ENCODE data around the gene GID8.
A peak's percentile ranks its signal among the peaks of the same experiment; 100 is the strongest.

Gene GID8

GRCh38 chr20:62945771-62946339, 7.9 kb downstream of the GID8 start:
- DNase-seq: no peak

- DNase-seq: no peak
Observed at GRCh38 chr20:62946918-62947317, 9.0 kb downstream of the GID8 start.

- no peak for DNase-seq
Observed at GRCh38 chr20:62947532-62948300, 9.8 kb downstream of the GID8 start.

GRCh38 chr20:62949153-62949821, 11.3 kb downstream of the GID8 start:
- DNase-seq: no peak

GRCh38 chr20:62949962-62950361, 12.0 kb downstream of the GID8 start:
- DNase-seq: peak; percentile 38

- DNase-seq: no peak
Observed at GRCh38 chr20:62950741-62951140, 12.8 kb downstream of the GID8 start.

- no peak for DNase-seq
Observed at GRCh38 chr20:62951143-62951895, 13.4 kb downstream of the GID8 start.

GRCh38 chr20:62951896-62952372, 14.0 kb downstream of the GID8 start:
- no peak for DNase-seq

GRCh38 chr20:62952373-62952967, 14.5 kb downstream of the GID8 start, which contains the start of gene SLC17A9:
SLC17A9 (plus strand) TSS chr20:62952709; CDS start chr20:62952831, 122 bp downstream.
- DNase-seq: no peak

GRCh38 chr20:62952968-62953838, 15.3 kb downstream of the GID8 start:
- no peak for DNase-seq

- DNase-seq: peak; percentile 75
Observed at GRCh38 chr20:62953839-62954703, 16.1 kb downstream of the GID8 start.

- no peak for DNase-seq
Observed at GRCh38 chr20:62955519-62956386, 17.8 kb downstream of the GID8 start.

GRCh38 chr20:62956387-62957135, 18.6 kb downstream of the GID8 start:
- DNase-seq: no peak

GRCh38 chr20:62957136-62958117, 19.5 kb downstream of the GID8 start:
- no peak for DNase-seq

GRCh38 chr20:62958388-62959100, 20.6 kb downstream of the GID8 start:
- no peak for DNase-seq

GRCh38 chr20:62959101-62959971, 21.4 kb downstream of the GID8 start:
- no peak for DNase-seq

All from retina (tissue), 1 donor.